ENCODE measurements around the gene LRRC9.

The LRRC9 gene

GRCh38 chr14:60058087-60058486, 138.1 kb downstream of the LRRC9 start:
- no CpG with 5 or more reads among the region's 1 CpG for WGBS (ENCODE audit: insufficient coverage, insufficient read length)
- DNase-seq (ENCODE audit: low read depth, low spot score): no peak
- H3K27ac ChIP-seq (ENCODE audit: low read length): no peak overlapping the region
- no peaks in the 10 kb centered on the region for H3K27me3 ChIP-seq (ENCODE audit: control insufficient read depth, insufficient read depth, low read length)
- H3K9me3 ChIP-seq (ENCODE audit: control insufficient read depth, insufficient read depth, low read length): no peaks in the 10 kb centered on the region
- H3K4me1 ChIP-seq (ENCODE audit: control insufficient read depth, insufficient read depth, low read length): no peaks in the 10 kb centered on the region
- no peaks in the 10 kb centered on the region for H3K36me3 ChIP-seq (ENCODE audit: control insufficient read depth, insufficient read depth, low read length)
- H3K4me3 ChIP-seq (ENCODE audit: low read length): no peak overlapping the region

DNA sequence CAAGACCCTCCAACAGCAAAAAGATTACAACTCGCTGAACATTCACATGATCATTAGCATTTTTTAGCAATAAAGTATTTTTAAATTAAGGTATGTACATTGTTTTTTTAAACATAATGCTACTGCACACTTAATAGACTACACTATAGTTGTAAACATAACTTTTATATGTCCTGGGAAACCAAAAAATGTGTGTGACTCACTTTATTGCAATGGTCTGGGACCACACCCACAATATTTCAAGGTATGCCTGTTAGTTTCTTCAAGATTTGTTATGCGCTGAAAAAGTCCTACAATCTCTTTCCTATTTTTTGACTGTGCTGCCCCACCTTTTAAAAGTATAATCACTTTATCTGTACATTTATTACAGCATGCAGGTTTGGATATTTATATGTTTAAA, 141.4 kb downstream of the LRRC9 start:
- Histone ChIP-seq H3K4me3 (ENCODE audit: low read length) (no peak overlapping the region), H3K4me1 (ENCODE audit: control insufficient read depth, insufficient read depth, low read length) (no peaks in the 10 kb centered on the region), H3K27me3 (ENCODE audit: control insufficient read depth, insufficient read depth, low read length) (no peaks in the 10 kb centered on the region), H3K27ac (ENCODE audit: low read length) (no peak overlapping the region), H3K9me3 (ENCODE audit: control insufficient read depth, insufficient read depth, low read length) (no peaks in the 10 kb centered on the region), H3K36me3 (ENCODE audit: control insufficient read depth, insufficient read depth, low read length) (no peaks in the 10 kb centered on the region)
- WGBS (ENCODE audit: insufficient coverage, insufficient read length): no CpG with 5 or more reads among the region's 2 CpGs
- DNase-seq (ENCODE audit: low read depth, low spot score): no peak

- DNase-seq (ENCODE audit: low read depth, low spot score): no peak
- Histone ChIP-seq H3K36me3 (ENCODE audit: control insufficient read depth, insufficient read depth, low read length) (no peaks in the 10 kb centered on the region), H3K4me3 (ENCODE audit: low read length) (no peak overlapping the region), H3K27me3 (ENCODE audit: control insufficient read depth, insufficient read depth, low read length) (no peaks in the 10 kb centered on the region), H3K4me1 (ENCODE audit: control insufficient read depth, insufficient read depth, low read length) (no peaks in the 10 kb centered on the region), H3K9me3 (ENCODE audit: control insufficient read depth, insufficient read depth, low read length) (no peaks in the 10 kb centered on the region), H3K27ac (ENCODE audit: low read length) (no peak overlapping the region)
Measured at GRCh38 chr14:60064491-60065072, 144.6 kb downstream of the LRRC9 start.

DNA sequence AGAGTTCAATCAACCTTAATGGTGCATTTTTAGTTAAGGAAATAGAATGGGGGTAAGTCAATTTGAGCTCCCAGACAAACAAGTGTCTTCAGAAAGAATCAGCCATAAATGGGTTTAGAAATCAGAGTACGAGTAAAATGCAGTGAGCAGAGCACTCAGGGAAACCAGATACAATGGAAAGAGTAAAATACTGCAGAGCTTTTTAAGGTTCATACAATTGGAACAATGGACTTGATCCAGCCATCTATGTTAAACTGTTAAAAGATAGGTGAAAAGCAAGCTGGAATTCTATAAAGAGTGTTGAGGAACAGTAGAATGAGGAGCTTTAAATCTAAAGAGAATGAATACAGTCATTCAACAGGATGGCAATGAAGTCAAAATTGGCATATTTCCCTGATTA, 147.9 kb downstream of the LRRC9 start:
- Histone ChIP-seq H3K4me1 (ENCODE audit: control insufficient read depth, insufficient read depth, low read length) (no peaks in the 10 kb centered on the region), H3K9me3 (ENCODE audit: control insufficient read depth, insufficient read depth, low read length) (no peaks in the 10 kb centered on the region), H3K27me3 (ENCODE audit: control insufficient read depth, insufficient read depth, low read length) (no peaks in the 10 kb centered on the region), H3K27ac (ENCODE audit: low read length) (no peak overlapping the region), H3K36me3 (ENCODE audit: control insufficient read depth, insufficient read depth, low read length) (no peaks in the 10 kb centered on the region), H3K4me3 (ENCODE audit: low read length) (no peak overlapping the region)
- no CpG with 5 or more reads among the region's 1 CpG for WGBS (ENCODE audit: insufficient coverage, insufficient read length)
- no peak for DNase-seq (ENCODE audit: low read depth, low spot score)

GRCh38 chr14:60079723-60080122, 159.8 kb downstream of the LRRC9 start:
- DNase-seq (ENCODE audit: low read depth, low spot score): no peak
- Histone ChIP-seq H3K4me3 (ENCODE audit: low read length) (no peak overlapping the region), H3K4me1 (ENCODE audit: control insufficient read depth, insufficient read depth, low read length) (no peaks in the 10 kb centered on the region), H3K9me3 (ENCODE audit: control insufficient read depth, insufficient read depth, low read length) (no peaks in the 10 kb centered on the region), H3K27ac (ENCODE audit: low read length) (no peak overlapping the region), H3K27me3 (ENCODE audit: control insufficient read depth, insufficient read depth, low read length) (no peaks in the 10 kb centered on the region), H3K36me3 (ENCODE audit: control insufficient read depth, insufficient read depth, low read length) (no peaks in the 10 kb centered on the region)

- Histone ChIP-seq H3K4me1 (ENCODE audit: control insufficient read depth, insufficient read depth, low read length) (no peaks in the 10 kb centered on the region), H3K9me3 (ENCODE audit: control insufficient read depth, insufficient read depth, low read length) (no peaks in the 10 kb centered on the region), H3K36me3 (ENCODE audit: control insufficient read depth, insufficient read depth, low read length) (no peaks in the 10 kb centered on the region), H3K27me3 (ENCODE audit: control insufficient read depth, insufficient read depth, low read length) (no peaks in the 10 kb centered on the region), H3K4me3 (ENCODE audit: low read length) (no peak overlapping the region), H3K27ac (ENCODE audit: low read length) (no peak overlapping the region)
- no peak for DNase-seq (ENCODE audit: low read depth, low spot score)
Measured at GRCh38 chr14:60085085-60085484, 165.1 kb downstream of the LRRC9 start.

DNA sequence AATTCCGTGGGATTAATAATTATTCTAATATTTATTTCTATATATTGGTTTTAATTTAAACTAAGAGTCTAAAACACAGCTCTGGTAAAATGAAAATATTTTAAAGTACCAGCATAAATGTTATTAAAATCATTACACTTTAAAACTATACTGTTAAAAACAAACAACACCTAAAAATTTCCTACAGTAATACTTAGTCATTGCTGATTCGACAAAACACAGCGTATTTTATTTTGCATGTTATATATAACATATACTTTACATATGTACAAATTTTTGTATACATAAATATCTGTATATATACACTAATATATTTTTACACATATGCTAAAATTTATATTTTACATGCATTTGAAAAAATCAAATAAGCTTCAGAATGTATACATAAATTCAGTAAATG, 165.7 kb downstream of the LRRC9 start:
- no peaks in the 10 kb centered on the region for H3K4me1 ChIP-seq (ENCODE audit: control insufficient read depth, insufficient read depth, low read length)
- H3K4me3 ChIP-seq (ENCODE audit: low read length): no peak overlapping the region
- 100% methylated on average over 2 of the region's 3 CpGs for WGBS (ENCODE audit: insufficient coverage, insufficient read length)
- no peaks in the 10 kb centered on the region for H3K9me3 ChIP-seq (ENCODE audit: control insufficient read depth, insufficient read depth, low read length)
- H3K27ac ChIP-seq (ENCODE audit: low read length): no peak overlapping the region
- no peak for DNase-seq (ENCODE audit: low read depth, low spot score)
- H3K27me3 ChIP-seq (ENCODE audit: control insufficient read depth, insufficient read depth, low read length): no peaks in the 10 kb centered on the region
- no peaks in the 10 kb centered on the region for H3K36me3 ChIP-seq (ENCODE audit: control insufficient read depth, insufficient read depth, low read length)

GRCh38 chr14:60087668-60088067, 167.7 kb downstream of the LRRC9 start:
- H3K27me3 ChIP-seq (ENCODE audit: control insufficient read depth, insufficient read depth, low read length): no peaks in the 10 kb centered on the region
- no peak for DNase-seq (ENCODE audit: low read depth, low spot score)
- no peaks in the 10 kb centered on the region for H3K4me1 ChIP-seq (ENCODE audit: control insufficient read depth, insufficient read depth, low read length)
- WGBS (ENCODE audit: insufficient coverage, insufficient read length): no CpG with 5 or more reads among the region's 3 CpGs
- no peaks in the 10 kb centered on the region for H3K36me3 ChIP-seq (ENCODE audit: control insufficient read depth, insufficient read depth, low read length)
- H3K9me3 ChIP-seq (ENCODE audit: control insufficient read depth, insufficient read depth, low read length): no peaks in the 10 kb centered on the region
- no peak overlapping the region for H3K27ac ChIP-seq (ENCODE audit: low read length)
- H3K4me3 ChIP-seq (ENCODE audit: low read length): no peak overlapping the region

GRCh38 chr14:60089221-60089620, 169.3 kb downstream of the LRRC9 start:
- Histone ChIP-seq H3K27ac (ENCODE audit: low read length) (no peak overlapping the region), H3K4me3 (ENCODE audit: low read length) (no peak overlapping the region), H3K36me3 (ENCODE audit: control insufficient read depth, insufficient read depth, low read length) (no peaks in the 10 kb centered on the region), H3K27me3 (ENCODE audit: control insufficient read depth, insufficient read depth, low read length) (no peaks in the 10 kb centered on the region), H3K9me3 (ENCODE audit: control insufficient read depth, insufficient read depth, low read length) (no peaks in the 10 kb centered on the region), H3K4me1 (ENCODE audit: control insufficient read depth, insufficient read depth, low read length) (peaks cover under 1% of the 10 kb centered on the region; the same call in 1 of the 2 replicates)
- DNase-seq (ENCODE audit: low read depth, low spot score): no peak
- no CpG with 5 or more reads among the region's 4 CpGs for WGBS (ENCODE audit: insufficient coverage, insufficient read length)

DNA sequence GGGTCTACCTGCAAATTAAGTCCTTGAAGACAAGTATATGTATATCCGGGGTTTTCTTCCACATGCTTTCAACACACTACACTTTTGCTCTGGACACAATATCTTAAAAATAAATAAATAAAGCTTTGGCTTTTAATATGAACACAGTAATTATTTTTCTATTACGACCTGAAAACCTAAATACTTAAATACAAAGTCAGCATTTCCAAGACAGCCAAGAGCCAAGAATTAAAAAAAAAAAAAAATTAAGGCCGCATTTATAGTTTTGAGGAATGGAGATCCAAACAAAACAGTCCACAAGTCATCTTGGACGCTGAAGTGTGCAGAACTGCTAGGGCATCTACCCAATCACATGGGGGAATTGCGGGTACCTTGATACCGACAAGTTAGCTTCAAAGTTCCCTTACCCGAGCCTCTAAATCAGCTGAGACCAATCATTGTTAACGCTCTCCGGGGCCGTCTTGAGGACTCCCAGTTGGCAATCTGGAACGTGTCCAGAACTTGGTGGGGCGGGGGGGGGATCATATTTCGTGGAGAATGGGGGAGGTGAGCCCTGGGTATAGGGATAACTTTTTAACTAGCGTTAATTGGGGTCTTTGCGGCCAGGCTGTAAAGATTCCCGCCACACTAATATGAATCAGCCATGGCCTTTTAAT, 171.0 kb downstream of the LRRC9 start:
- Histone ChIP-seq H3K9me3 (ENCODE audit: control insufficient read depth, insufficient read depth, low read length) (no peaks in the 10 kb centered on the region), H3K4me1 (ENCODE audit: control insufficient read depth, insufficient read depth, low read length) (peaks cover 2% of the 10 kb centered on the region; the same call in 1 of the 2 replicates), H3K27ac (ENCODE audit: low read length) (no peak overlapping the region), H3K4me3 (ENCODE audit: low read length) (peak overlapping the region; percentile 57; the same call in 1 of the 2 replicates), H3K27me3 (ENCODE audit: control insufficient read depth, insufficient read depth, low read length) (no peaks in the 10 kb centered on the region), H3K36me3 (ENCODE audit: control insufficient read depth, insufficient read depth, low read length) (no peaks in the 10 kb centered on the region)
- WGBS (ENCODE audit: insufficient coverage, insufficient read length): no CpG with 5 or more reads among the region's 16 CpGs
- DNase-seq (ENCODE audit: low read depth, low spot score): no peak
